Measurements from ENCODE around the gene WNT10A.

GRCh38 chr2:218927422-218927821 lies 46.8 kb downstream of the WNT10A start:
- no peak for TF ChIP-seq CTCF (IDR thresholded peaks at IDR 0.05)
- no peak for TF ChIP-seq POLR2A (IDR thresholded peaks at IDR 0.05)

Data from testis (tissue), 2 donors.